Liver (tissue), 3 donors: ENCODE data around the gene RAD51B.

Source experiments
- EGR1 ChIP-seq, 2 donors: IDR thresholded peaks; 2 replicates each; pipeline ENCODE4 v1.6.1; 2016 to 2018; ENCODE audit warnings: antibody characterized with exemption in 2 of 2, low read depth in 2 of 2
- SP1 ChIP-seq: IDR thresholded peaks from 2 replicates; pipeline ENCODE4 v1.6.1; 2018; ENCODE audit warnings: antibody characterized with exemption, mild to moderate bottlenecking
- YY1 ChIP-seq: IDR thresholded peaks from 2 replicates; pipeline ENCODE4 v1.6.1; 2016; ENCODE audit warnings: antibody characterized with exemption, mild to moderate bottlenecking
- TF ChIP-seq, protein P1 (sequence below): fragments of 150-350 bp; IDR thresholded peaks from 2 replicates; pipeline ENCODE4 v1.5.1; 2017; ENCODE audit warnings: improper control_type of control experiment, low read depth, low read length; ENCODE audit not compliant: missing input control
- TF ChIP-seq, protein P2 (sequence below): IDR thresholded peaks from 2 replicates; pipeline ENCODE4 v1.6.1; 2016; ENCODE audit warnings: antibody characterized with exemption
- TF ChIP-seq, protein P3 (sequence below): IDR thresholded peaks from 2 replicates; pipeline ENCODE4 v1.6.1; 2016; ENCODE audit warnings: antibody characterized with exemption, mild to moderate bottlenecking
- TF ChIP-seq, protein P4 (sequence below): IDR thresholded peaks from 2 replicates; pipeline ENCODE4 v1.6.1; 2016; ENCODE audit warnings: antibody characterized with exemption
- TF ChIP-seq, protein P5 (sequence below): IDR thresholded peaks from 2 replicates; pipeline ENCODE4 v1.6.1; 2016; ENCODE audit warnings: antibody characterized with exemption
- donor health status: healthy.
- donor health status: healthy.

DNA sequence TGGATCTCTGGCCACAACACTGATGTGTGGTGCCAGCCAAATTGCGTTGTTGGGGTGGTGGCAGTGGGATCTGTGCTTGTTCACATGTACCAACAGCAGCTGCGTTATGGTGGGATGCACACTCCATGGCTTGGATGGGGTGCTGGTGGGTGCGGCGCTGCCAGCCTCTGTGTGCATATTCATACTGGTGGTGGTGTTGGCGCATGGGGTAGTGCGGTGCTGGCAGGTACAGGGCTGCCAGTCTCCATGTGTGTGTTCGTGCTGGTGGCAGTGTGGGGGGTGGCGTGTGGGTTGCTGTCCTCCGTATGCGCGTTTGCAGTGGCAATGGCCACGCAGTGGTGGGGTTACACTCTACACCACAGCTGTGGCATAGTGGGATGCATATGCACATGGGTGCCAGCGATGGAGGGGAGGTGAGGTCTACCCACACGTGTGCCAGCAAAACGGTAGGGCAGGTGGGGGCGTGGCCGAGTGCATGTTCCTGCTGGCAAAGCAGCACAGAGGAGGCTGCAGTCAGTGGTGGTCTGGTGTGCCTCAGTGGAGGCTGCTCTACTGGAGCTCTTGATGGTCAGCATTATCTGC is 26.5 kb downstream of the RAD51B start:
- TF ChIP-seq, protein P1, sequence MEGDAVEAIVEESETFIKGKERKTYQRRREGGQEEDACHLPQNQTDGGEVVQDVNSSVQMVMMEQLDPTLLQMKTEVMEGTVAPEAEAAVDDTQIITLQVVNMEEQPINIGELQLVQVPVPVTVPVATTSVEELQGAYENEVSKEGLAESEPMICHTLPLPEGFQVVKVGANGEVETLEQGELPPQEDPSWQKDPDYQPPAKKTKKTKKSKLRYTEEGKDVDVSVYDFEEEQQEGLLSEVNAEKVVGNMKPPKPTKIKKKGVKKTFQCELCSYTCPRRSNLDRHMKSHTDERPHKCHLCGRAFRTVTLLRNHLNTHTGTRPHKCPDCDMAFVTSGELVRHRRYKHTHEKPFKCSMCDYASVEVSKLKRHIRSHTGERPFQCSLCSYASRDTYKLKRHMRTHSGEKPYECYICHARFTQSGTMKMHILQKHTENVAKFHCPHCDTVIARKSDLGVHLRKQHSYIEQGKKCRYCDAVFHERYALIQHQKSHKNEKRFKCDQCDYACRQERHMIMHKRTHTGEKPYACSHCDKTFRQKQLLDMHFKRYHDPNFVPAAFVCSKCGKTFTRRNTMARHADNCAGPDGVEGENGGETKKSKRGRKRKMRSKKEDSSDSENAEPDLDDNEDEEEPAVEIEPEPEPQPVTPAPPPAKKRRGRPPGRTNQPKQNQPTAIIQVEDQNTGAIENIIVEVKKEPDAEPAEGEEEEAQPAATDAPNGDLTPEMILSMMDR = no peak
- TF ChIP-seq, protein P2, sequence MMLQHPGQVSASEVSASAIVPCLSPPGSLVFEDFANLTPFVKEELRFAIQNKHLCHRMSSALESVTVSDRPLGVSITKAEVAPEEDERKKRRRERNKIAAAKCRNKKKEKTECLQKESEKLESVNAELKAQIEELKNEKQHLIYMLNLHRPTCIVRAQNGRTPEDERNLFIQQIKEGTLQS = no peak
- TF ChIP-seq, protein P3, sequence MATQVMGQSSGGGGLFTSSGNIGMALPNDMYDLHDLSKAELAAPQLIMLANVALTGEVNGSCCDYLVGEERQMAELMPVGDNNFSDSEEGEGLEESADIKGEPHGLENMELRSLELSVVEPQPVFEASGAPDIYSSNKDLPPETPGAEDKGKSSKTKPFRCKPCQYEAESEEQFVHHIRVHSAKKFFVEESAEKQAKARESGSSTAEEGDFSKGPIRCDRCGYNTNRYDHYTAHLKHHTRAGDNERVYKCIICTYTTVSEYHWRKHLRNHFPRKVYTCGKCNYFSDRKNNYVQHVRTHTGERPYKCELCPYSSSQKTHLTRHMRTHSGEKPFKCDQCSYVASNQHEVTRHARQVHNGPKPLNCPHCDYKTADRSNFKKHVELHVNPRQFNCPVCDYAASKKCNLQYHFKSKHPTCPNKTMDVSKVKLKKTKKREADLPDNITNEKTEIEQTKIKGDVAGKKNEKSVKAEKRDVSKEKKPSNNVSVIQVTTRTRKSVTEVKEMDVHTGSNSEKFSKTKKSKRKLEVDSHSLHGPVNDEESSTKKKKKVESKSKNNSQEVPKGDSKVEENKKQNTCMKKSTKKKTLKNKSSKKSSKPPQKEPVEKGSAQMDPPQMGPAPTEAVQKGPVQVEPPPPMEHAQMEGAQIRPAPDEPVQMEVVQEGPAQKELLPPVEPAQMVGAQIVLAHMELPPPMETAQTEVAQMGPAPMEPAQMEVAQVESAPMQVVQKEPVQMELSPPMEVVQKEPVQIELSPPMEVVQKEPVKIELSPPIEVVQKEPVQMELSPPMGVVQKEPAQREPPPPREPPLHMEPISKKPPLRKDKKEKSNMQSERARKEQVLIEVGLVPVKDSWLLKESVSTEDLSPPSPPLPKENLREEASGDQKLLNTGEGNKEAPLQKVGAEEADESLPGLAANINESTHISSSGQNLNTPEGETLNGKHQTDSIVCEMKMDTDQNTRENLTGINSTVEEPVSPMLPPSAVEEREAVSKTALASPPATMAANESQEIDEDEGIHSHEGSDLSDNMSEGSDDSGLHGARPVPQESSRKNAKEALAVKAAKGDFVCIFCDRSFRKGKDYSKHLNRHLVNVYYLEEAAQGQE = no peak
- TF ChIP-seq, protein P4, sequence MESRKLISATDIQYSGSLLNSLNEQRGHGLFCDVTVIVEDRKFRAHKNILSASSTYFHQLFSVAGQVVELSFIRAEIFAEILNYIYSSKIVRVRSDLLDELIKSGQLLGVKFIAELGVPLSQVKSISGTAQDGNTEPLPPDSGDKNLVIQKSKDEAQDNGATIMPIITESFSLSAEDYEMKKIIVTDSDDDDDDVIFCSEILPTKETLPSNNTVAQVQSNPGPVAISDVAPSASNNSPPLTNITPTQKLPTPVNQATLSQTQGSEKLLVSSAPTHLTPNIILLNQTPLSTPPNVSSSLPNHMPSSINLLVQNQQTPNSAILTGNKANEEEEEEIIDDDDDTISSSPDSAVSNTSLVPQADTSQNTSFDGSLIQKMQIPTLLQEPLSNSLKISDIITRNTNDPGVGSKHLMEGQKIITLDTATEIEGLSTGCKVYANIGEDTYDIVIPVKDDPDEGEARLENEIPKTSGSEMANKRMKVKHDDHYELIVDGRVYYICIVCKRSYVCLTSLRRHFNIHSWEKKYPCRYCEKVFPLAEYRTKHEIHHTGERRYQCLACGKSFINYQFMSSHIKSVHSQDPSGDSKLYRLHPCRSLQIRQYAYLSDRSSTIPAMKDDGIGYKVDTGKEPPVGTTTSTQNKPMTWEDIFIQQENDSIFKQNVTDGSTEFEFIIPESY = no peak
- TF ChIP-seq, protein P5, sequence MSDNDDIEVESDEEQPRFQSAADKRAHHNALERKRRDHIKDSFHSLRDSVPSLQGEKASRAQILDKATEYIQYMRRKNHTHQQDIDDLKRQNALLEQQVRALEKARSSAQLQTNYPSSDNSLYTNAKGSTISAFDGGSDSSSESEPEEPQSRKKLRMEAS = no peak
- no peak for TF ChIP-seq SP1
- TF ChIP-seq EGR1 (IDR thresholded peaks at IDR 0.05; ENCODE audit: low read depth in 2 of 2) = no peak
- TF ChIP-seq YY1 = no peak
